ENCODE measurements around the gene NLRP10. TPM values are rescaled to one million over a fixed set of nuclear protein-coding genes. Genes with fewer than 3 reads are reported as not detected.

Gene NLRP10
- 1.1 and 1.8 TPM in 2 replicates for total RNA-seq

GRCh38 chr11:7965386-7965785 lies at the start of gene NLRP10:
TSS of gene NLRP10 (minus strand) at chr11:7965447. CDS start at chr11:7963495, 1,952 bp downstream.

GRCh38 chr11:7986768-7987559 lies 21.7 kb upstream of the NLRP10 start, which contains the start of gene EIF3F:
TSS of gene EIF3F (plus strand) at chr11:7987337. CDS start at chr11:7987353, 16 bp downstream.

GRCh38 chr11:7941608-7942007 lies 23.6 kb downstream of the NLRP10 start, which contains the start of gene OR10A3:
TSS of gene OR10A3 (minus strand) at chr11:7941708. CDS start at chr11:7939520, 2,188 bp downstream.

GRCh38 chr11:7931168-7931567 lies 34.1 kb downstream of the NLRP10 start, which contains the start of gene OR10A6:
TSS of gene OR10A6 (minus strand) at chr11:7931268. CDS start at chr11:7928662, 2,606 bp downstream.

Small RNAs within 50 kb of the gene (small RNA-seq; reads per million reads assigned to genes)
- gene COX6CP5: not detected

Other genes with a start within 250 kb of the NLRP10 start
- gene OR5P2, start 168.5 kb downstream of the NLRP10 start, total RNA-seq: not detected in 2 replicates
- not detected in 2 replicates for gene OR5P3, start 134.6 kb downstream of the NLRP10 start, total RNA-seq
- gene OR10A6, start 34.2 kb downstream of the NLRP10 start, total RNA-seq: not detected in 2 replicates
- under 0.01 TPM in 1 of 2 replicates, not detected in the other for gene OR10A3, start 23.7 kb downstream of the NLRP10 start, total RNA-seq
- gene EIF3F, start 21.9 kb upstream of the NLRP10 start, total RNA-seq: 195 and 242 TPM in 2 replicates
- gene TUB, start 115.8 kb upstream of the NLRP10 start, total RNA-seq: 4.5 and 7.7 TPM in 2 replicates
- gene RIC3, start 203.6 kb upstream of the NLRP10 start, total RNA-seq: not detected in 2 replicates

Data from subcutaneous preadipocyte (primary cell).